K562 (cell line): ENCODE data around the gene ELFN2.

Experiments
- HNRNPH1 ChIP-seq: fragments of 200-400 bp; formaldehyde crosslinking; optimal IDR thresholded peaks from 2 replicates; pipeline ENCODE3; 2017; ENCODE audit warnings: low read depth, mild to moderate bottlenecking, low read length, moderate library complexity
- MTF1 ChIP-seq: fragments of 250-450 bp; sonication (Bioruptor Pico); IDR thresholded peaks from 2 replicates; pipeline ENCODE4 v1.9.0; 2021; ENCODE audit warnings: moderate library complexity, mild to moderate bottlenecking, inconsistent platforms, borderline replicate concordance
- PHF20 ChIP-seq: fragments of 450-650 bp; IDR thresholded peaks from 2 replicates; pipeline ENCODE4 v1.6.1; 2018; ENCODE audit not compliant: partially characterized antibody
- POLR2AphosphoS5 ChIP-seq: IDR thresholded peaks from 2 replicates; pipeline ENCODE4 v1.6.1; 2011; ENCODE audit warnings: mild to moderate bottlenecking, low read depth, low read length, moderate library complexity; ENCODE audit not compliant: control insufficient read depth, insufficient read depth
- SPI1 ChIP-seq: IDR thresholded peaks from 2 replicates; pipeline ENCODE4 v1.6.1; 2011; ENCODE audit warnings: low read depth, low read length, control low read depth, borderline replicate concordance
- TRIM28 ChIP-seq: fragments of 450-650 bp; IDR thresholded peaks from 2 replicates; pipeline ENCODE4 v1.6.1; 2017
- ZBTB7A ChIP-seq: IDR thresholded peaks from 2 replicates; pipeline ENCODE4 v1.6.1; 2011; ENCODE audit warnings: low read depth, mild to moderate bottlenecking, low read length, moderate library complexity, borderline replicate concordance; ENCODE audit not compliant: control insufficient read depth
- ZBTB8A ChIP-seq: fragments of 450-650 bp; IDR thresholded peaks from 2 replicates; pipeline ENCODE4 v1.6.1; 2018; ENCODE audit warnings: mild to moderate bottlenecking, moderate library complexity; ENCODE audit not compliant: partially characterized antibody
- ZNF263 ChIP-seq: sonication (generic); formaldehyde crosslinking; IDR thresholded peaks from 2 replicates; pipeline ENCODE4 v1.8.0; 2022; ENCODE audit warnings: mild to moderate bottlenecking, missing genetic modification reagents, borderline replicate concordance
- ZNF324 ChIP-seq: fragments of 250-450 bp; sonication (Bioruptor Pico); IDR thresholded peaks from 2 replicates; pipeline ENCODE4 v1.4.0; 2020; ENCODE audit warnings: mild to moderate bottlenecking
- TF ChIP-seq, protein P1 (sequence below), 3 experiments: IDR thresholded peaks in 2 of 3; conservative IDR thresholded peaks in 1 of 3; 2 replicates each; pipeline ENCODE4 v1.5.1; 2011 to 2012; ENCODE audit warnings: low read length in 3 of 3, mild to moderate bottlenecking in 3 of 3, control low read depth in 2 of 3, improper control_type of control experiment in 1 of 3, inconsistent platforms in 1 of 3, low read depth in 1 of 3, mixed read lengths in 1 of 3, moderate library complexity in 1 of 3; ENCODE audit not compliant: insufficient read depth in 2 of 3

- TF ChIP-seq PHF20 (no peak), POLR2AphosphoS5 (no peak), ZNF324 (CRISPR knock-in tag) (no peak), ZBTB8A (no peak), SPI1 (no peak), ZNF263 (no peak), HNRNPH1 (no peak), TRIM28 (no peak), ZBTB7A (no peak), MTF1 (CRISPR knock-in tag) (no peak)
- TF ChIP-seq, protein P1, sequence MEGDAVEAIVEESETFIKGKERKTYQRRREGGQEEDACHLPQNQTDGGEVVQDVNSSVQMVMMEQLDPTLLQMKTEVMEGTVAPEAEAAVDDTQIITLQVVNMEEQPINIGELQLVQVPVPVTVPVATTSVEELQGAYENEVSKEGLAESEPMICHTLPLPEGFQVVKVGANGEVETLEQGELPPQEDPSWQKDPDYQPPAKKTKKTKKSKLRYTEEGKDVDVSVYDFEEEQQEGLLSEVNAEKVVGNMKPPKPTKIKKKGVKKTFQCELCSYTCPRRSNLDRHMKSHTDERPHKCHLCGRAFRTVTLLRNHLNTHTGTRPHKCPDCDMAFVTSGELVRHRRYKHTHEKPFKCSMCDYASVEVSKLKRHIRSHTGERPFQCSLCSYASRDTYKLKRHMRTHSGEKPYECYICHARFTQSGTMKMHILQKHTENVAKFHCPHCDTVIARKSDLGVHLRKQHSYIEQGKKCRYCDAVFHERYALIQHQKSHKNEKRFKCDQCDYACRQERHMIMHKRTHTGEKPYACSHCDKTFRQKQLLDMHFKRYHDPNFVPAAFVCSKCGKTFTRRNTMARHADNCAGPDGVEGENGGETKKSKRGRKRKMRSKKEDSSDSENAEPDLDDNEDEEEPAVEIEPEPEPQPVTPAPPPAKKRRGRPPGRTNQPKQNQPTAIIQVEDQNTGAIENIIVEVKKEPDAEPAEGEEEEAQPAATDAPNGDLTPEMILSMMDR (IDR thresholded peaks at IDR 0.05 in 2 of 3, conservative IDR thresholded peaks at IDR 0.05 in 1 of 3; ENCODE audit: insufficient read depth in 2 of 3, low read depth in 1 of 3, low read length in 3 of 3): no peak
These were observed 72.1 kb downstream of the ELFN2 start for GRCh38 chr22:37355174-37355573.
